CD8-positive, alpha-beta memory T cell (primary cell): ENCODE data around the gene KIFC3. TPM values are rescaled to one million over a fixed set of nuclear protein-coding genes. Genes with fewer than 3 reads are reported as not detected.
A peak's percentile ranks its signal among the peaks of the same experiment; 100 is the strongest.

ENCODE experiments used
- CTCF ChIA-PET: fragments of 350-600 bp; sonication (Branson Sonifier 250); formaldehyde crosslinking; loops from one replicate; lab custom pipeline; 2021; ENCODE audit warnings: antibody characterized with exemption; lab: Charles Lee
- POLR2A ChIA-PET: fragments of 350-600 bp; sonication (Branson Sonifier 250); formaldehyde crosslinking; loops from one replicate; lab custom pipeline; 2021; ENCODE audit warnings: antibody characterized with exemption; lab: Charles Lee
- DNase-seq, 5 donors: peaks; one replicate each; pipeline versions ENCODE4 v3.0.0 to v3.0.0-alpha.2; 2020 to 2022; ENCODE audit warnings: mixed read lengths in 1 of 5
- H3K27ac ChIP-seq: one replicate; pipeline ENCODE4 v1.7.0; 2013; ENCODE audit warnings: low read depth, mild to moderate bottlenecking, low read length, moderate library complexity
- H3K27me3 ChIP-seq: 2 replicates; pipeline ENCODE4 v1.7.0; 2013; ENCODE audit warnings: low read length, mild to moderate bottlenecking; ENCODE audit not compliant: insufficient read depth, poor library complexity, severe bottlenecking
- H3K36me3 ChIP-seq: 2 replicates; pipeline ENCODE4 v1.7.0; 2013; ENCODE audit warnings: mild to moderate bottlenecking, low read length, moderate library complexity; ENCODE audit not compliant: insufficient read depth
- H3K4me1 ChIP-seq: 2 replicates; pipeline ENCODE4 v1.7.0; 2013; ENCODE audit warnings: mild to moderate bottlenecking, low read length, moderate library complexity; ENCODE audit not compliant: insufficient read depth
- H3K4me3 ChIP-seq: 2 replicates; pipeline ENCODE4 v1.7.0; 2013; ENCODE audit warnings: mild to moderate bottlenecking, low read length
- H3K9me3 ChIP-seq: 2 replicates; pipeline ENCODE4 v1.7.0; 2013; ENCODE audit warnings: mild to moderate bottlenecking, low read length
- H3K27ac Mint-ChIP-seq, 8 donors: one replicate each; pipeline ENCODE4 v1.8.0; 2020 to 2021; ENCODE audit warnings: mixed read lengths in 8 of 8, mild to moderate bottlenecking in 6 of 8, inconsistent platforms in 3 of 8, moderate library complexity in 3 of 8
- H3K27me3 Mint-ChIP-seq, 2 donors: one replicate each; pipeline ENCODE4 v1.8.0; 2020 to 2021; ENCODE audit warnings: mixed read lengths in 2 of 2, mild to moderate bottlenecking in 1 of 2, moderate library complexity in 1 of 2
- H3K36me3 Mint-ChIP-seq, 3 donors: one replicate each; pipeline ENCODE4 v1.8.0; 2020 to 2021; ENCODE audit warnings: mixed read lengths in 3 of 3, inconsistent platforms in 1 of 3, mild to moderate bottlenecking in 1 of 3
- H3K4me1 Mint-ChIP-seq, 3 donors: one replicate each; pipeline ENCODE4 v1.8.0; 2020 to 2021; ENCODE audit warnings: mixed read lengths in 3 of 3, inconsistent platforms in 1 of 3, mild to moderate bottlenecking in 1 of 3
- H3K4me3 Mint-ChIP-seq, 7 donors: one replicate each; pipeline ENCODE4 v1.8.0; 2020 to 2021; ENCODE audit warnings: mixed read lengths in 7 of 7, mild to moderate bottlenecking in 6 of 7, moderate library complexity in 4 of 7, inconsistent platforms in 2 of 7
- H3K9me3 Mint-ChIP-seq, 5 donors: one replicate each; pipeline ENCODE4 v1.8.0; 2020 to 2022; ENCODE audit warnings: mixed read lengths in 5 of 5, mild to moderate bottlenecking in 3 of 5, moderate library complexity in 2 of 5, inconsistent platforms in 1 of 5
- polyA plus RNA-seq: library from polyadenylated mRNA; unstranded; fragments of 300-500 nt; fragmentation: Illumina TruSeq; gene quantifications from one replicate; pipeline ENCODE4 v1.2.3, GENCODE V29; 2021
- total RNA-seq, 2 experiments: library from RNA; stranded (reverse); gene quantifications; one replicate each; pipeline ENCODE4 v1.2.3, GENCODE V29; 2021

Gene KIFC3
- total and polyA plus RNA-seq, 3 experiments from 2014 or later = 0.82 to 3.2 (median 2.9) TPM

DNA sequence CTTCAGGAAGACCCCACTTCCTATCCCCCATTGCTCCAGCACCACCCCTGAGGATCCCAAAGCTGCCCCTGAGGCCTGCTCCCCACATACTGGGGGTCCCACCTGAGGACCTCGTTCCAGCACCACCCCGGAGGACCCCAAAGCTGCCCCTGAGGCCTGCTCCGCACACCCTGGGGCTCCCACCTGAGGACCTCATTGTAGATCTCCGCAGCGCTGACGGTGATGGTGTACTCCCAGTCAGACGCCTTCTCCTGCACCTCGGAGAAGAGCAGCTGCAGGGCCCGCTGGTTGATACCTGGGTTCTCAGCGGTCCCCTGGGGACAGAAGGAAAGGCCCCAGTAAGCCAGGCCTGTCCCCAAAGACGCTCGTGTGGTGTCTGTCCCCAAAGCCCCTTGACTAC lies 40.3 kb downstream of the KIFC3 start:
- Histone ChIP-seq H3K9me3 (no peaks in the 10 kb centered on the region), H3K36me3 (no peaks in the 10 kb centered on the region), H3K4me3 (no peak overlapping the region), H3K4me1 (no peaks in the 10 kb centered on the region), H3K27ac (no peak overlapping the region), H3K27me3 (no peaks in the 10 kb centered on the region)
- H3K27ac Mint-ChIP-seq = no peak overlapping the region
- no peak overlapping the region for H3K4me3 Mint-ChIP-seq
- no peaks in the 10 kb centered on the region for H3K27me3 Mint-ChIP-seq
- no peaks in the 10 kb centered on the region for H3K9me3 Mint-ChIP-seq
- CTCF ChIA-PET = no interaction called here
- no peaks in the 10 kb centered on the region for H3K36me3 Mint-ChIP-seq
- peaks cover 0 to 7% (median 0%) of the 10 kb centered on the region in 3 donors for H3K4me1 Mint-ChIP-seq
- DNase-seq = no peak
- POLR2A ChIA-PET = no interaction called here

DNA sequence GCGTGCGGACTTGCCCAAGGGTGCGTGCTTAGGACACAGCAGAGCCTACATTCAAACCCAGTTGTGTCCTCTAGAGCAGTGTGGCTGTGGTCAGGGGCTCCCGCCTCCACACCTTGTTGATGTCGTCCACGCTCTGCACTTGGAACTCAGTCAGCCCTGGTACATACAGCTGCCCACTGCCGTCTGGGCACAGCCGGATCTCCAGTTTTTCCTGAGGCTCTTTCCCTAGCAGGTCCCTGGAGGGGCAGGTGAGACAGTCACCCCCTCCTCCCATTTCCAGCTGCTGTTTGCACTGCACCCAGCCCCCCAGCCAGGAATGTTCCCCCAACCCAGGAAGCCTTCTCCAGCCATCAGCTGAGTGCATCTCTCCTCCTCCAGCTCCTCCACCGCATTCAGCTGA lies 41.0 kb downstream of the KIFC3 start:
- Histone ChIP-seq H3K27ac (no peak overlapping the region), H3K27me3 (no peaks in the 10 kb centered on the region), H3K4me1 (no peaks in the 10 kb centered on the region), H3K4me3 (no peak overlapping the region), H3K9me3 (no peaks in the 10 kb centered on the region), H3K36me3 (no peaks in the 10 kb centered on the region)
- no peak for DNase-seq
- POLR2A ChIA-PET = no interaction called here
- no peak overlapping the region for H3K27ac Mint-ChIP-seq
- peaks cover 0 to under 1% (median 0%) of the 10 kb centered on the region in 3 donors for H3K36me3 Mint-ChIP-seq
- CTCF ChIA-PET = no interaction called here
- no peaks in the 10 kb centered on the region for H3K9me3 Mint-ChIP-seq
- H3K27me3 Mint-ChIP-seq = no peaks in the 10 kb centered on the region
- H3K4me1 Mint-ChIP-seq = peaks cover 0 to 7% (median 0%) of the 10 kb centered on the region in 3 donors
- H3K4me3 Mint-ChIP-seq = no peak overlapping the region

DNA sequence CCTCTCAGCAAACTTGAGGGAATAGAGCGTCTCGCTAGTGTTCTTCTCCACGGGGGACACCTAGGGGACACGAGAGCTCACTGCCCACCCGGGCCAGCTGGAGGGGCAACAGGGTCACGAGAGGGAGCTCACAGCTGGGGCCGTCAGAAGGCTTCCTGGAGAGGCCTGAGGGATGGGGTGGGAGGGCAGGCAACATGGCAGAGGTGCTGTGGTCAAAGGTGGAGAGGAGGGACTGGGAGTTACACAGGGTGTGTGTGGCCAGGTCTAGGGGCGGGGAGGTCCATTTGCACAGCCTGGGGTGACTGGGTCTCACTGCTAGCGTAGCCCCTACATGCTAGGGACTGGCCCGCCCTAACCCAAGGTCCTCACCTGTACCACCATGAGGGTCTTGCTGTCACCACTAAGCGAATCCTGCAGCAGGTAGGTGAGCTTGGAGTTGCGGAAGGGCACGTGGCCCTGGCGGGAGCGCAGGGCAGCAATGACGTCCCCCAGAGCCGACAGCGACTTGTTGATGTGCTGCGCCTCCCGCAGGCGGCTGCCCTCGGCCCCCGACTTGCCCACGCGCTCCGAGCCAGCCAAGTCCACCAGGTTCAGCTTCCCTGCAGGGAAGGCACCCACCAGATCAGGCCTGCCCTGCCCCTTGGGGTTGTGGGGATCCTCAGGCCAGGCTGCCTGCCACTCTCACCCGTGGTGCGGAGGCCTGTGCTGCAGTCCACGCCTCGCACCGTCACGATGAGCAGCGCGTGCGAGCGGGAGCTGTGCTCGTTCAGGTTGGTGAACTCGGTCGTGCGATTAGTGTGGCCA lies 41.7 kb downstream of the KIFC3 start:
- no peaks in the 10 kb centered on the region for H3K9me3 ChIP-seq
- no peaks in the 10 kb centered on the region for H3K36me3 ChIP-seq
- ChIA-PET POLR2A (interaction anchor here (0.5 kb wide), 1 partner anchor 51 kb away, joined by 4 read pairs; no protein-coding TSS in a partner anchor), CTCF (no interaction called here)
- no peak overlapping the region for H3K4me3 ChIP-seq
- H3K4me1 Mint-ChIP-seq = peaks cover 0 to 7% (median 0%) of the 10 kb centered on the region in 3 donors
- peaks cover 0 to 7% (median 0%) of the 10 kb centered on the region in 3 donors for H3K36me3 Mint-ChIP-seq
- H3K4me3 Mint-ChIP-seq = no peak overlapping the region
- H3K27ac Mint-ChIP-seq = no peak overlapping the region
- no peaks in the 10 kb centered on the region for H3K4me1 ChIP-seq
- H3K27me3 Mint-ChIP-seq = no peaks in the 10 kb centered on the region
- H3K27ac ChIP-seq = no peak overlapping the region
- H3K9me3 Mint-ChIP-seq = no peaks in the 10 kb centered on the region
- no peaks in the 10 kb centered on the region for H3K27me3 ChIP-seq
- no peak for DNase-seq

DNA sequence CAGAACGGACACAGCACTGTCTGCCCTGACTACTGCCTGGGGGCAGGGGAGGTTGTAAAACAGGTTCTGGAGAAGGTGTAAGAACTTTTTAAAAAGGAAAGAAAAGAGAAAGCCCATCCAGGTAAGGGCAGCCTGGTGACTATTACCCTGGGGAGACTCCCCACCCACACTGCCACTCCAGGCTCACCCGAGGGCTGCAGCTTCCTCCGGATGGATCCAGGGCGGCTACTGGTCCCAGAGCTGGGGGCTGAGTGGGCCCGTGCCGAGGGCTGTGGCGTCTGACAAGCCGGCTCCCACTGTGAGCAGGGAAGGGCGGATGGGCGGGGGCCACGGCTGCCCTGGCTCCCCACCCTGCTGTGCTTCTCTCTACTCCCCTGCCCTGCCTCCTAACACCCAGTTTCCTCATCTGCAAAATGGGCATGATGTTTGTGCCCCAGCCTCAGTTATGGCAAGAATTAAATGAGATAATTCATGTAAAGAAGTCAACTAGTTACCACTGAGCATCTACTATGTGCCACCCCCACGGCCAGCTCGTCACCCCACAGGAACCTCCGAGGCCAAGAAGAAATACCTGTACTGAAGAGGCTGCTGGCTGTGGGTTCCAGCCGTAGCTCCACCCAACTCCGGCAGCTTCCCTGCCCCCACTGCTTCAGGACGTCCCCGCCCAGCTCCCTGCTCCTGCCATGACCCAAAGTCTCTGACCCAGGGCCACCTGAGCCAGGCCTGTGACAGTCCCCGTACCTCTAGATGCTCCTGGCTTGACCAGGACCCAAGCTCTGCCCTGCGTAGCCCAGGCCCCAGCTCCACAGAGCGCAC lies 42.5 kb downstream of the KIFC3 start:
- peak overlapping the region in 1 of 8 donors; percentile 53 for H3K27ac Mint-ChIP-seq
- no peak for DNase-seq
- H3K36me3 ChIP-seq = no peaks in the 10 kb centered on the region
- H3K4me3 ChIP-seq = no peak overlapping the region
- no peaks in the 10 kb centered on the region for H3K9me3 Mint-ChIP-seq
- no peaks in the 10 kb centered on the region for H3K27me3 ChIP-seq
- H3K27me3 Mint-ChIP-seq = no peaks in the 10 kb centered on the region
- H3K36me3 Mint-ChIP-seq = peaks cover 0 to 13% (median 0%) of the 10 kb centered on the region in 3 donors
- no peaks in the 10 kb centered on the region for H3K9me3 ChIP-seq
- POLR2A ChIA-PET = interaction anchor here (0.5 kb wide), 1 partner anchor 52 kb away, joined by 4 read pairs; no protein-coding TSS in a partner anchor
- no peak overlapping the region for H3K4me3 Mint-ChIP-seq
- no peaks in the 10 kb centered on the region for H3K4me1 ChIP-seq
- CTCF ChIA-PET = no interaction called here
- H3K4me1 Mint-ChIP-seq = peaks cover 0 to 7% (median 0%) of the 10 kb centered on the region in 3 donors
- H3K27ac ChIP-seq = no peak overlapping the region

DNA sequence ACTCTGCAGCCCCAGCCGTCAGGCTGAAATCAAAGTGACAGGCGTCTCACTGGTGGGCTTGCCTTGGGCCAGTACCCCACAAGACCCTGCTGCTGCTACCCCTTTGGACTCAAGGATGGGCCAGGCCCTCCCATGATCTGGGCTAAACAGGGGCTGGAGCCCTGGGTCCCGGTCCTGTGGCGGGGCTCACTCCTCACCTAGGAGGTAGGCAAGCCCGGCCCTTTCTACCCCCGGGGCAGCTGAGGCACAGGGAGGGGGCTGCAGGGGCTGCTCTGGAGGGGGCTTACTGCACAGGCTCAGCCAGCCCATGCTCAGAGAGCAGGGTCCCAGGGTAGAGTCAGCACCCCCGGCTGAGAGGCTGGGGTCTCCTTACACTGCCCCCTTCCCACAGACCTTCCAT lies 43.2 kb downstream of the KIFC3 start:
- Histone ChIP-seq H3K4me1 (no peaks in the 10 kb centered on the region), H3K27me3 (no peaks in the 10 kb centered on the region), H3K36me3 (no peaks in the 10 kb centered on the region), H3K9me3 (no peaks in the 10 kb centered on the region), H3K27ac (no peak overlapping the region), H3K4me3 (no peak overlapping the region)
- Mint-ChIP-seq H3K4me1 (peaks cover 0 to 7% (median 0%) of the 10 kb centered on the region in 3 donors), H3K36me3 (peaks cover 0 to 19% (median under 1%) of the 10 kb centered on the region in 3 donors), H3K4me3 (no peak overlapping the region), H3K9me3 (no peaks in the 10 kb centered on the region), H3K27me3 (no peaks in the 10 kb centered on the region), H3K27ac (no peak overlapping the region)
- CTCF ChIA-PET = no interaction called here
- peak in 1 of 5 donors; percentile 40 for DNase-seq
- POLR2A ChIA-PET = no interaction called here

DNA sequence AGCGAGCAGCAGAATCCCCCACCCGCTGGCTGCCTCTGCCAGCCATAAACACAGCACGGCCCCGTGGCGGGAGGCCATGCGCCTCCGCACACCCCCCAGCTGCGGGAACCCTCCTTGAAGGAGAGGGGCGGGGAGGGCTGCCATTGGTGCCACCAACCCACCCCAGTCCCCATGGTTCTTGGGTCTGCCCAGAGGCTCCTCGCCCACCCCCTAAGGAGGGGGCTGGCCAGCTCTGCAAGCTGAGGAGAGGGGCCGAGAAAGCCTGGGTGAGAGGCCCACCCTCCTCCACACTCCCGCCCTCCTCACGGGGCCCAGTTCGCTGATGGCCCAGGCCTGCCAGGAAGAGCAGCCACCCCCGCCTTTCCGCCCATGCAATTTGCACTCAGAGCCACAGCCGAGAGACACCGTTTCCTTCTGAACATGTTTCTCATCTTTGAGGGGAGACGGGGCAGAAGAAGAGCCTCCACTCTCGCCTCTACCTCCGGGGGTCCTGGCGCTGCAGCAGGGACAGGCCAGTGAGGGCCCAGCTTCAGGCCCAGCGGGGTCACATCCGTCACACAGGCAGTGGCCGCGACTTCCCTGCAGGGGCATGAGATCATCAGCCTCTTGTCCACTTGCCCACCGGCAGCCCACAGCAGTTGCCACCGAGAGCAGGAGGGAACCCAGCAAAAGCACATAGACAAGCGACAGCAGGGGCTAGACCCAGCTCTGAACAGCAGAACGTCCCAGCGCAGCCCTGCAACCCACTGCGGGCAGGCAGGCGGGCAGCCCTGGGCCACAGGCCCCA lies 43.8 kb downstream of the KIFC3 start:
- H3K9me3 ChIP-seq = no peaks in the 10 kb centered on the region
- no peaks in the 10 kb centered on the region for H3K27me3 ChIP-seq
- Mint-ChIP-seq H3K4me3 (peak overlapping the region in 2 of 7 donors; percentile 9 to 35), H3K4me1 (peaks cover 0 to 7% (median 0%) of the 10 kb centered on the region in 3 donors), H3K36me3 (peaks cover 0 to 21% (median 1%) of the 10 kb centered on the region in 3 donors), H3K27ac (peak overlapping the region in 1 of 8 donors; percentile 26), H3K9me3 (no peaks in the 10 kb centered on the region), H3K27me3 (no peaks in the 10 kb centered on the region)
- H3K4me1 ChIP-seq = no peaks in the 10 kb centered on the region
- H3K36me3 ChIP-seq = no peaks in the 10 kb centered on the region
- ChIA-PET POLR2A (no interaction called here), CTCF (interaction anchor here (0.7 to 3.8 kb wide), 6 partner anchors 9 to 182 kb away, joined by 3 to 17 read pairs (median 4); no protein-coding TSS in a partner anchor)
- peak in 1 of 5 donors; percentile 38 for DNase-seq
- H3K4me3 ChIP-seq = no peak overlapping the region
- no peak overlapping the region for H3K27ac ChIP-seq

GRCh38 chr16:57757883-57758282 lies 44.4 kb downstream of the KIFC3 start:
- Mint-ChIP-seq H3K27ac (no peak overlapping the region), H3K9me3 (no peaks in the 10 kb centered on the region), H3K36me3 (peaks cover 0 to 27% (median 1%) of the 10 kb centered on the region in 3 donors), H3K27me3 (no peaks in the 10 kb centered on the region), H3K4me1 (peaks cover 0 to 7% (median 0%) of the 10 kb centered on the region in 3 donors), H3K4me3 (no peak overlapping the region)
- CTCF ChIA-PET = interaction anchor here (0.7 to 3.8 kb wide), 10 partner anchors 9 to 182 kb away, joined by 3 to 17 read pairs (median 4); partner anchors contain the start of gene KATNB1
- POLR2A ChIA-PET = no interaction called here
- no peaks in the 10 kb centered on the region for H3K36me3 ChIP-seq
- H3K9me3 ChIP-seq = no peaks in the 10 kb centered on the region
- peak in 1 of 5 donors; percentile 38 for DNase-seq
- no peak overlapping the region for H3K4me3 ChIP-seq
- H3K27ac ChIP-seq = no peak overlapping the region
- no peaks in the 10 kb centered on the region for H3K4me1 ChIP-seq
- no peaks in the 10 kb centered on the region for H3K27me3 ChIP-seq
